Esophagus (tissue), 2 donors: Measurements from ENCODE around the gene RNF227. TPM values are rescaled to one million over a fixed set of nuclear protein-coding genes. Genes with fewer than 3 reads are reported as not detected.

ENCODE experiments used
- H3K27ac ChIP-seq, 2 donors: one replicate each; pipeline ENCODE4 v1.5.1; 2013; ENCODE audit warnings: low read depth in 2 of 2, mild to moderate bottlenecking in 2 of 2, inconsistent platforms in 1 of 2, low read length in 1 of 2, moderate library complexity in 1 of 2
- H3K27me3 ChIP-seq, 2 donors: one replicate each; pipeline ENCODE4 v1.6.1; 2013; ENCODE audit warnings: low read length in 2 of 2, control low read depth in 1 of 2, mild to moderate bottlenecking in 1 of 2; ENCODE audit not compliant: insufficient read depth in 2 of 2, control insufficient read depth in 1 of 2
- H3K36me3 ChIP-seq, 2 donors: one replicate each; pipeline ENCODE4 v1.6.1; 2013; ENCODE audit warnings: low read length in 1 of 2; ENCODE audit not compliant: control insufficient read depth in 2 of 2, insufficient read depth in 2 of 2
- H3K4me1 ChIP-seq, 2 donors: one replicate each; pipeline ENCODE4 v1.6.1; 2013; ENCODE audit warnings: low read length in 1 of 2; ENCODE audit not compliant: control insufficient read depth in 2 of 2, insufficient read depth in 2 of 2
- H3K4me3 ChIP-seq, 2 donors: one replicate each; pipeline ENCODE4 v1.5.1; 2013; ENCODE audit warnings: low read length in 2 of 2, mild to moderate bottlenecking in 2 of 2, low read depth in 1 of 2, moderate library complexity in 1 of 2
- H3K9me3 ChIP-seq, 2 donors: one replicate each; pipeline ENCODE4 v1.6.1; 2013; ENCODE audit warnings: mild to moderate bottlenecking in 2 of 2, low read depth in 1 of 2, low read length in 1 of 2, moderate library complexity in 1 of 2; ENCODE audit not compliant: control insufficient read depth in 2 of 2, insufficient read depth in 1 of 2
- WGBS, 2 donors: extraction: QIAGEN DNeasy Blood & Tissue Kit; methylation state at CpG; one replicate each; pipeline ENCODE4 v1.1.7; 2013; 5-methylcytosine and 5-hydroxymethylcytosine counted together
- polyA plus RNA-seq, 2 donors: library from polyadenylated mRNA; stranded (reverse); fragments of 200-250 nt; gene quantifications; one replicate each; pipeline ENCODE4 v1.2.3, GENCODE V29; 2013
- donor health status: healthy with polysubstance abuse.
- donor health status: Bipolar disorder and iron deficiency.

RNF227 gene
- polyA plus RNA-seq, 2 donors = 3.5 to 4.3 TPM

GRCh38 chr17:7894866-7895265 is 21.2 kb downstream of the RNF227 start:
- Histone ChIP-seq H3K27ac (no peak overlapping the region), H3K4me1 (peaks cover 0 to under 1% of the 10 kb centered on the region in 2 donors), H3K36me3 (peaks cover 9 to 44% of the 10 kb centered on the region in 2 donors), H3K4me3 (no peak overlapping the region), H3K27me3 (no peaks in the 10 kb centered on the region), H3K9me3 (no peaks in the 10 kb centered on the region)
- WGBS, 2 donors = 85 to 86% methylated on average over 8 of the region's 8 CpGs

- Histone ChIP-seq H3K4me1 (peaks cover 4 to 6% of the 10 kb centered on the region in 2 donors), H3K9me3 (no peaks in the 10 kb centered on the region), H3K27me3 (no peaks in the 10 kb centered on the region), H3K36me3 (peaks cover 7 to 39% of the 10 kb centered on the region in 2 donors), H3K4me3 (no peak overlapping the region), H3K27ac (no peak overlapping the region)
- 87 to 90% methylated on average over 8 to 9 of the region's 9 CpGs for WGBS, 2 donors
Observed at GRCh38 chr17:7894226-7894625, 21.9 kb downstream of the RNF227 start.

GRCh38 chr17:7893187-7893880 is 22.8 kb downstream of the RNF227 start:
- WGBS, 2 donors = 79 to 83% methylated on average over 15 of the region's 15 CpGs

DNA sequence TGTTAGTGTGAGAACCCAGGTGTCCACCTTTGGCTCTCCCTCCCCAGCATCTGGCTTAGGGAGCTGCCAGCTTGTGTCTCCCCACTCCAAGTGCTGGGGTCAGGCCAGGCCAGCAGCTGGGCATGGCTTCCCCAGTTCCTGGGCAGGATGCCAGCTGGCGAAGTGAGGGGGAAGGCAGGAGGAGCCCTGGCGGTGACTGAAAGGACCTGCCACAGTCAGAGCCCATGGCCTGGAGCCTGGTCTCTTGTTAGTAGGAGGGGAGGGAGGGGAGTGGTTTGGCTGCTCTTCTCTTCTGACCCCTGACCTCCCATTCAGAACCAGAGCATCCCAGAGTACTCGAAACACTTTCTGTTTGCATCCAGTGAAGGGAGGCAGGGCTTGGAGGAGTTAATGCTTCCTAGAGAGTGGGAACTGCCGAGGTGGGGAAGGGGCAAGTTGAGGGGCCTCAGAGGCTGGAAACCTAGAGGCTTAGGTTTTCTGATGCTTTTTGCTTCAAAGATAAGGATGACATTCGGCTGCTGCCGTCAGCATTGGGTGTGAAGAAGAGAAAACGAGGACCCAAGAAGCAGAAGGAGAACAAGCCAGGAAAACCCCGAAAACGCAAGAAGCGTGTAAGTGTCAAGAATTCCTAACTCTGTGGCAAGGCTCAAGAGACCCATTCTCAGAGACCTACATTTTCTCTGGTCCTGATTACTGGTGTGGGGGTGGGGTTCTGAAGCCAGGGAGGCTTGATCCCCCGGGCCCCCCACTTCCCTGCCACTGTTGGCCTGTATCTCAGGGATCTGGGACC is 26.7 kb downstream of the RNF227 start:
- Histone ChIP-seq H3K36me3 (peaks cover 4 to 14% of the 10 kb centered on the region in 2 donors), H3K27ac (peak overlapping the region; percentile 95 to 96), H3K4me3 (peak overlapping the region in 1 of 2 donors; percentile 95), H3K9me3 (no peaks in the 10 kb centered on the region), H3K27me3 (no peaks in the 10 kb centered on the region), H3K4me1 (peaks cover 9 to 14% of the 10 kb centered on the region in 2 donors)
- WGBS, 2 donors = 20 to 30% methylated on average over 11 of the region's 11 CpGs

More at GRCh38 chr17:7893187-7893880, 22.8 kb downstream of the RNF227 start:
- no peak overlapping the region for H3K4me3 ChIP-seq
- H3K27me3 ChIP-seq = no peaks in the 10 kb centered on the region
- peaks cover 7 to 31% of the 10 kb centered on the region in 2 donors for H3K36me3 ChIP-seq
- H3K27ac ChIP-seq = no peak overlapping the region
- H3K9me3 ChIP-seq = no peaks in the 10 kb centered on the region
- H3K4me1 ChIP-seq = peaks cover 9 to 14% of the 10 kb centered on the region in 2 donors

GRCh38 chr17:7888184-7888920 is 27.7 kb downstream of the RNF227 start, which contains the start of gene CHD3:
CHD3 (plus strand) TSS chr17:7888789; CDS start chr17:7889001, 212 bp downstream.
- no peaks in the 10 kb centered on the region for H3K9me3 ChIP-seq
- peak within 1 kb of the TSS; percentile 54 to 95 for H3K4me3 ChIP-seq
- WGBS, 2 donors = 15 to 20% methylated on average over 18 of the region's 18 CpGs
- H3K36me3 ChIP-seq = peaks cover 0 to 5% of the 10 kb centered on the region in 2 donors
- no peaks in the 10 kb centered on the region for H3K27me3 ChIP-seq
- H3K27ac ChIP-seq = peak within 1 kb of the TSS; percentile 95 to 96
- peaks cover 9 to 14% of the 10 kb centered on the region in 2 donors for H3K4me1 ChIP-seq

DNA sequence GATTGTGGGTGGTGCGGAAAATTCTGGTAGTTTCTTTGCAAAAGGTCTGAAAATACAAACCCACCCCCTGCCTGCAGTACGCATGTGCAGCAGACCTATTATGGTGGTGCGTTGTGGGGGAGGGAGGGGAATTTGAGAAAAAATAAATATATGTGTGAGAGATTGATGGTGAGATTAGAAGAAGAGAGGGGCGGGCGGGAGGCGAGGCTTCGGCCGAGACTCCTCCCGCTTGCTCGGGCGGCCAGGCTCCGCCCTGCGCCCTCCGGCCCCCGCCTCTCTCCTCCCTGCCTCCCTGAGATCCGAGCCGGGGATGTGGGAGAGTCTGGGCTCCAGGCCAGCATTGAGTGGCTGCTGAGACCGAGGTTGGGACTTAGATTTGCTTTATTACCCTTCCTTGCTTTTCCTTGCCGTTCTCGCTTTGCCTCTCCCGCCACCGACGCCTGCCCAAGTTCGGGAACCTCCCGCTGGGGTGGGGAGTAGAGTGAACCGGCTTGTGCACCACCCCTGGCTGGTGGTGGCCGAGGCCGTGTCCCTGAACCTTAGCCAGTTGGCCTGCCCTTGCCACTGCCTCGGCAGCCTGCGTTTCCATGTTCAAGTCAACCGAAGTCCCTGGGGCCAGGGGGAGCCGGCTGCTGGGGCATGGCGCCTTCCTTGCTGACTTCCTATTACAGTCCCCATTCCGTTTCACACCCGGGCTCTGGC is 28.5 kb downstream of the RNF227 start:
- no peaks in the 10 kb centered on the region for H3K27me3 ChIP-seq
- 0 to 1% methylated on average over 30 to 35 of the region's 35 CpGs for WGBS, 2 donors
- H3K9me3 ChIP-seq = no peaks in the 10 kb centered on the region
- peaks cover 0 to 3% of the 10 kb centered on the region in 2 donors for H3K36me3 ChIP-seq
- H3K4me1 ChIP-seq = peaks cover 9 to 14% of the 10 kb centered on the region in 2 donors
- H3K27ac ChIP-seq = peak overlapping the region; percentile 95 to 96
- peak overlapping the region; percentile 54 to 95 for H3K4me3 ChIP-seq

DNA sequence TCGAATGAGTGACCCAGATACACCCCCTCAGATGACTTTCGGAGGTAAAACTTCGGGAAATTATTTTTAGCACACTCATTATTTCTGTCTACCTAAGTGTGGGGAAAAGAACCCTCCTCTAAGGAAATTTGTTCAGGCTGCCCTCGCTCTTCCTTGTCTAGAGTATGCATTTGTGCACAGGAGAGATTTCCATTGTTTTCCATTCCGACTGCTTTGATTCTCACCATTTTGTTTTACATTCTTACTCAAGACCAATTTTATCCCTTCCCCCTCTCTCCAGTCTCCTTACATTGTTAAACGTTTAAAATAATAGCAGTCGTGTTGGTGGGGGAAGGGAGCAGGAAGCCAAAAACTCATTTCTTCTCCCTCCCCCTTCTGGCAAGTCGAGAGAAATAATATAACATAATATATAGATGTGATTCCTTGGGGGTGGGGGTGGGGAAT is 29.0 kb downstream of the RNF227 start:
- Histone ChIP-seq H3K36me3 (peaks cover under 1 to 3% of the 10 kb centered on the region in 2 donors), H3K4me1 (peaks cover 10 to 15% of the 10 kb centered on the region in 2 donors), H3K9me3 (no peaks in the 10 kb centered on the region), H3K27me3 (no peaks in the 10 kb centered on the region), H3K27ac (peak overlapping the region; percentile 95 to 96), H3K4me3 (peak overlapping the region; percentile 73 to 95)
- 1 to 3% methylated on average over 8 of the region's 8 CpGs for WGBS, 2 donors

GRCh38 chr17:7886227-7887037 is 29.7 kb downstream of the RNF227 start:
- Histone ChIP-seq H3K27me3 (no peaks in the 10 kb centered on the region), H3K4me1 (peaks cover 12 to 18% of the 10 kb centered on the region in 2 donors), H3K36me3 (peaks cover 2 to 3% of the 10 kb centered on the region in 2 donors), H3K9me3 (no peaks in the 10 kb centered on the region), H3K4me3 (peak overlapping the region; percentile 73 to 95), H3K27ac (peak overlapping the region; percentile 95 to 96)
- 1% methylated on average over 30 of the region's 30 CpGs for WGBS, 2 donors
